ENCODE results near the gene DIPK1B. TPM values are rescaled to one million over a fixed set of nuclear protein-coding genes. Genes with fewer than 3 reads are reported as not detected.
A peak's percentile ranks its signal among the peaks of the same experiment; 100 is the strongest.

DIPK1B gene
- total and polyA plus RNA-seq, 2 experiments from 2014 or later = 18.7 to 60.0 TPM

GRCh38 chr9:136691316-136692184 is 20.8 kb upstream of the DIPK1B start:
- Histone ChIP-seq H3K27me3 (ENCODE audit: insufficient read depth) (no peaks in the 10 kb centered on the region), H3K4me1 (ENCODE audit: insufficient read depth) (no peaks in the 10 kb centered on the region; the same call in 1 of the 2 replicates), H3F3A (replicated peaks; ENCODE audit: low read depth) (0 out of 2 replicates have a peak, but pooled peaks cover 3% of the 10 kb centered on the region), H3K79me2 (replicated peaks; ENCODE audit: insufficient read depth) (no peaks in the 10 kb centered on the region), H3K36me3 (ENCODE audit: insufficient read depth) (no peaks in the 10 kb centered on the region), H4K20me1 (replicated peaks; ENCODE audit: insufficient read depth) (no peaks in the 10 kb centered on the region), H3K4me2 (no peak overlapping the region), H3K4me3 (no peak overlapping the region), H2AFZ (0 out of 2 replicates have a peak overlapping the region, but pooled peaks have one; percentile 52), H3K27ac (ENCODE audit: low read depth) (no peak overlapping the region), H3K9me2 (ENCODE audit: insufficient read depth) (no peaks in the 10 kb centered on the region)
- Mint-ChIP-seq H3K36me3 (ENCODE audit: low read depth) (no peaks in the 10 kb centered on the region), H3K4me1 (peaks cover 10% of the 10 kb centered on the region; the same call in 2 of the 3 replicates), H3K27ac (no peak overlapping the region), H3K9me3 (no peaks in the 10 kb centered on the region), H3K27me3 (ENCODE audit: insufficient read depth, low read depth, poor library complexity) (peaks cover 16% of the 10 kb centered on the region), H3K4me3 (no peak overlapping the region)
- DNase-seq (ENCODE audit: low spot score) = no peak
- TF ChIP-seq POLR2AphosphoS5 (IDR thresholded peaks at IDR 0.05; ENCODE audit: low read depth) (no peak), ZNF114 (CRISPR knock-in tag; IDR thresholded peaks at IDR 0.05) (no peak), ZNF331 (CRISPR knock-in tag; IDR thresholded peaks at IDR 0.05; ENCODE audit: low read depth) (no peak), CREB1 (CRISPR knock-in tag; IDR thresholded peaks at IDR 0.05; ENCODE audit: low read depth) (no peak), STAT1 (IDR thresholded peaks at IDR 0.05; ENCODE audit: unreplicated experiment) (no peak), JUNB (IDR thresholded peaks at IDR 0.05; ENCODE audit: unreplicated experiment) (no peak), REST (IDR thresholded peaks at IDR 0.05; ENCODE audit: unreplicated experiment) (no peak), EZH2 (IDR thresholded peaks at IDR 0.05; ENCODE audit: low read depth, unreplicated experiment) (no peak), NANOG (IDR thresholded peaks at IDR 0.05; ENCODE audit: borderline replicate concordance) (no peak), ZNF462 (CRISPR knock-in tag; IDR thresholded peaks at IDR 0.05) (no peak), EZH2phosphoT487 (IDR thresholded peaks at IDR 0.05; ENCODE audit: unreplicated experiment) (no peak)
- TF ChIP-seq, protein P1, sequence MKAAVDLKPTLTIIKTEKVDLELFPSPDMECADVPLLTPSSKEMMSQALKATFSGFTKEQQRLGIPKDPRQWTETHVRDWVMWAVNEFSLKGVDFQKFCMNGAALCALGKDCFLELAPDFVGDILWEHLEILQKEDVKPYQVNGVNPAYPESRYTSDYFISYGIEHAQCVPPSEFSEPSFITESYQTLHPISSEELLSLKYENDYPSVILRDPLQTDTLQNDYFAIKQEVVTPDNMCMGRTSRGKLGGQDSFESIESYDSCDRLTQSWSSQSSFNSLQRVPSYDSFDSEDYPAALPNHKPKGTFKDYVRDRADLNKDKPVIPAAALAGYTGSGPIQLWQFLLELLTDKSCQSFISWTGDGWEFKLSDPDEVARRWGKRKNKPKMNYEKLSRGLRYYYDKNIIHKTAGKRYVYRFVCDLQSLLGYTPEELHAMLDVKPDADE (IDR thresholded peaks at IDR 0.05) = no peak
- TF ChIP-seq, protein P2, sequence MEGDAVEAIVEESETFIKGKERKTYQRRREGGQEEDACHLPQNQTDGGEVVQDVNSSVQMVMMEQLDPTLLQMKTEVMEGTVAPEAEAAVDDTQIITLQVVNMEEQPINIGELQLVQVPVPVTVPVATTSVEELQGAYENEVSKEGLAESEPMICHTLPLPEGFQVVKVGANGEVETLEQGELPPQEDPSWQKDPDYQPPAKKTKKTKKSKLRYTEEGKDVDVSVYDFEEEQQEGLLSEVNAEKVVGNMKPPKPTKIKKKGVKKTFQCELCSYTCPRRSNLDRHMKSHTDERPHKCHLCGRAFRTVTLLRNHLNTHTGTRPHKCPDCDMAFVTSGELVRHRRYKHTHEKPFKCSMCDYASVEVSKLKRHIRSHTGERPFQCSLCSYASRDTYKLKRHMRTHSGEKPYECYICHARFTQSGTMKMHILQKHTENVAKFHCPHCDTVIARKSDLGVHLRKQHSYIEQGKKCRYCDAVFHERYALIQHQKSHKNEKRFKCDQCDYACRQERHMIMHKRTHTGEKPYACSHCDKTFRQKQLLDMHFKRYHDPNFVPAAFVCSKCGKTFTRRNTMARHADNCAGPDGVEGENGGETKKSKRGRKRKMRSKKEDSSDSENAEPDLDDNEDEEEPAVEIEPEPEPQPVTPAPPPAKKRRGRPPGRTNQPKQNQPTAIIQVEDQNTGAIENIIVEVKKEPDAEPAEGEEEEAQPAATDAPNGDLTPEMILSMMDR (conservative IDR thresholded peaks at IDR 0.05; ENCODE audit: low read depth in 2 of 2) = no peak
- peak; percentile 15 for ATAC-seq

All from GM23338 (cell line).